ENCODE measurements around the gene BTBD3.

GRCh38 chr20:11957911-11958310 lies 40.2 kb downstream of the BTBD3 start:
- TF ChIP-seq CTCF (conservative IDR thresholded peaks at IDR 0.05 in 1 of 2, IDR thresholded peaks at IDR 0.05 in 1 of 2; ENCODE audit: extremely low read depth in 1 of 2, insufficient read depth in 1 of 2, low read depth in 1 of 2, low read length in 2 of 2) (no peak), EZH2 (IDR thresholded peaks at IDR 0.05; ENCODE audit: borderline replicate concordance, low read length) (no peak)
